ENCODE measurements around the gene TMEM86B. TPM values are rescaled to one million over a fixed set of nuclear protein-coding genes. Genes with fewer than 3 reads are reported as not detected.

Gene TMEM86B
- total RNA-seq, 1 donor from 2014 or later, result 10.0 TPM

DNA sequence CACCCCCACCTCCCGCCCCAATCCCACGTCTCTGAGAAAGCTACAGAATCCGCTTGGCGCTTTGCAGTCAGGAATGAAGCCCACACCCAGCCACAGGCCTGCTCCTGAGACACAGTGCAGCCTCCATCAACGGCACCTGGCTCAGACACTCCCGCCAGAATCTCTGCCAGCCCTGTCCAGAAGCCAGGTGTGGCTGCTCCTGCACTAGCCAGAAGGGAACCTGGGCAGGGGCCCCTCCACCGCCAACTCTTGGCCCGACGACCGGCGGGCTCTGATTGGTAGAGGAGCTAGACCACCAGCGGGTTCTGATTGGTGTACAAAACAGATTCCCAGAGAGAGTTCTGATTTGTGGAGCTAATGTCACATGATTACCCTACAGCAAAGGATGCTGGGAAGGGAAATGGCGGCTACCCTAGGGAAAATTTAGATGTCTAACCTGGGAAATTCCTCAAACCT lies 33.1 kb upstream of the TMEM86B start:
- peaks cover 6% of the 10 kb centered on the region for H3K9me3 Mint-ChIP-seq (ENCODE audit: low read depth)
- H3K36me3 Mint-ChIP-seq (ENCODE audit: insufficient read depth), result peaks cover 9% of the 10 kb centered on the region
- TF ChIP-seq, protein P1, sequence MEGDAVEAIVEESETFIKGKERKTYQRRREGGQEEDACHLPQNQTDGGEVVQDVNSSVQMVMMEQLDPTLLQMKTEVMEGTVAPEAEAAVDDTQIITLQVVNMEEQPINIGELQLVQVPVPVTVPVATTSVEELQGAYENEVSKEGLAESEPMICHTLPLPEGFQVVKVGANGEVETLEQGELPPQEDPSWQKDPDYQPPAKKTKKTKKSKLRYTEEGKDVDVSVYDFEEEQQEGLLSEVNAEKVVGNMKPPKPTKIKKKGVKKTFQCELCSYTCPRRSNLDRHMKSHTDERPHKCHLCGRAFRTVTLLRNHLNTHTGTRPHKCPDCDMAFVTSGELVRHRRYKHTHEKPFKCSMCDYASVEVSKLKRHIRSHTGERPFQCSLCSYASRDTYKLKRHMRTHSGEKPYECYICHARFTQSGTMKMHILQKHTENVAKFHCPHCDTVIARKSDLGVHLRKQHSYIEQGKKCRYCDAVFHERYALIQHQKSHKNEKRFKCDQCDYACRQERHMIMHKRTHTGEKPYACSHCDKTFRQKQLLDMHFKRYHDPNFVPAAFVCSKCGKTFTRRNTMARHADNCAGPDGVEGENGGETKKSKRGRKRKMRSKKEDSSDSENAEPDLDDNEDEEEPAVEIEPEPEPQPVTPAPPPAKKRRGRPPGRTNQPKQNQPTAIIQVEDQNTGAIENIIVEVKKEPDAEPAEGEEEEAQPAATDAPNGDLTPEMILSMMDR (IDR thresholded peaks at IDR 0.05; ENCODE audit: unreplicated experiment), result no peak
- no peak overlapping the region for H3K27ac Mint-ChIP-seq
- H3K4me1 Mint-ChIP-seq (ENCODE audit: low read depth), result peaks cover 12% of the 10 kb centered on the region
- DNase-seq (ENCODE audit: low spot score, unreplicated experiment), result no peak
- no peak overlapping the region for H3K4me3 Mint-ChIP-seq (ENCODE audit: low read depth)
- H3K27me3 Mint-ChIP-seq, result no peaks in the 10 kb centered on the region

DNA sequence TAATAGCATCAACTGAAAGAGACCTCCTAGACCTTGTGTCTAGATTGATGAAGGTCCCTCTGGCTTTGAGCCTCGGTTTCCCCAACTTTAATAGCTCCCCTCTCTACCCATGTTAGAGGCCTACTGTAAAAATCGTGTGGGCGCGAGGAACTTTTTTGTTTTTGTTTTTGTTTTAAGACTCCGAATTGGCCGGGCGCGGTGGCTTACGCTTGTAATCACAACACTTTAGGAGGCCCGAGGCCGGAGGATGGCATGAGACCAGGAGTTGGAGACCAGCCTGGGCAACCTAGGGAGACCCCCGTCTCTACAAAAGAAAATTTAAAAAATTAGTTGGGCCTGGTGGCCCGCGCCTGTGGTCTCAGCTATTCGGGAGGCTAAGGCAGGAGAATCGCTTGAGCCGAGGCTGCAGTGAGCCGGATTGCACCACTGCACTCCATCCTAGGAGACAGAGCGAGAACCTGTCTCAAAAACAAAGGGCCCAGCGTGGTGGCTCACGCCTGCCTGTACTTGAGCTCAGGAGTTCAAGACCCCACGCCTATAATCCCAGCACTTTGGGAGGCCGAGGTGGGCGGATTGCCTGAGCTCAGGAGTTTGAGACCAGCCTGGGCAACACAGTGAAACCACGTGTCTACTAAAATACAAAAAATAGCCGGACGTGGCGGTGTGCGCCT lies 31.1 kb upstream of the TMEM86B start:
- peak overlapping the region; percentile 97 for H3K27ac Mint-ChIP-seq
- H3K4me1 Mint-ChIP-seq (ENCODE audit: low read depth), result peaks cover 23% of the 10 kb centered on the region
- DNase-seq (ENCODE audit: low spot score, unreplicated experiment), result no peak
- H3K4me3 Mint-ChIP-seq (ENCODE audit: low read depth), result peak overlapping the region; percentile 78
- no peaks in the 10 kb centered on the region for H3K9me3 Mint-ChIP-seq (ENCODE audit: low read depth)
- no peaks in the 10 kb centered on the region for H3K27me3 Mint-ChIP-seq
- TF ChIP-seq, protein P1 (IDR thresholded peaks at IDR 0.05; ENCODE audit: unreplicated experiment), result no peak
- peaks cover 3% of the 10 kb centered on the region for H3K36me3 Mint-ChIP-seq (ENCODE audit: insufficient read depth)

DNA sequence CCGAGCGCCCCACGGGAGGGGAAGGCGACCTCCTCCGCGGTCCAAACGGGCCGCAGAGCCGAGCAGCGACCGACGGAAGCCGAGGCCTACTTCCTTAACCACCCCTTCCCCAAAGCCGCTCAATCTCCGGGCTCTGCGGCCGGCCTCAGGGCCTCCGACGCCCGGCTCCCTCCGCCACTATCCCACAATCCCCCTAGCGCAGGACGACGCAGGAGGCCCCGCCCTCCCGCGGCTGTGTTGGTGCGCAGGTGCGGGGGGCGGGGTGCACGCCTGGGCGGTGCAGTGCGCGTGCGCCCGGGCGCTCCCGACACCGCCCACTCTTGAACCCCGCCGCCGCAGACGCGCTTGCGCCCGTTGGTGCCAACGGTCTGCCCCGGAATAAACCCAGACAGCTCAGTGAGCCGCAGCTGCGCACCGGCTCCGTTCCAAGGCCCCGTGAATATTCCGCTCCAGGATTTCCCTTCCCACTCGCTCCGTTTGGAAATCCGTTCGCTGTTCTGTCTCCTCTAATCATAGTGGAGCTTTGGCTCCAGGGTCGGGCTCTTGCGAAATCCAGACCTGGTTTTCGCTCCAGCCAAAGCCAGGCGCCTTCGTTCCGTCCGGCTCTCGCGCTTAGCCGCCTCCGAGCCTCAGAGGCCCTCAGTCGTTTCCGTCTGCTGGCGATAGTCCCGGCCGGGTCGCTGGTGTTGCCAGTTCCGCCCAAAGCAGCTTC lies 30.4 kb upstream of the TMEM86B start, which contains the start of gene PPP6R1:
Gene PPP6R1, minus strand, starts transcription at position 190 of the 712 bp plus-strand sequence. CDS start 11,914 bp downstream, outside the sequence.
- Mint-ChIP-seq H3K9me3 (ENCODE audit: low read depth) (no peaks in the 10 kb centered on the region), H3K27ac (peak within 1 kb of the TSS; percentile 97), H3K4me3 (ENCODE audit: low read depth) (peak within 1 kb of the TSS; percentile 97), H3K36me3 (ENCODE audit: insufficient read depth) (peaks cover 3% of the 10 kb centered on the region), H3K4me1 (ENCODE audit: low read depth) (peaks cover 23% of the 10 kb centered on the region), H3K27me3 (no peaks in the 10 kb centered on the region)
- DNase-seq (ENCODE audit: low spot score, unreplicated experiment), result peak; percentile 95
- TF ChIP-seq, protein P1 (IDR thresholded peaks at IDR 0.05; ENCODE audit: unreplicated experiment), result no peak

DNA sequence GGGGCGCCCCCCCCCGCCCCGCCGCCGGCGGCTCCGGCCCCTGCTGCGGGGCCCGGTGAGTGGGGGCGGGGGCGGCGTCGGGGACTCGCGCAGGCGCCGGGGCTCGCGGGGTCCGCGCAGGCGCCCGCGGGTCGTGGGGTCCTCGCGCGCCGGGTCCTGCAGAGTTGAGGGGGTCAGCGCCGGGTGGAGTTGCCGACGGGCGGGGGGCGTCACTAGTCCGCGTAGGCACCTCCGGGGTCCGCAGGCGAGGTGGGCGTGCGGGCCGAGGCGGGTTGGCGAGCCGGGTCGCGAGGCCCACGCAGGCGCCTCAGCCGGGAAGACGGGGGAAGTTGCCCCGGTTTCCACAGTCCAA lies 29.9 kb upstream of the TMEM86B start:
- Mint-ChIP-seq H3K4me3 (ENCODE audit: low read depth) (peak overlapping the region; percentile 78), H3K9me3 (ENCODE audit: low read depth) (no peaks in the 10 kb centered on the region), H3K27me3 (no peaks in the 10 kb centered on the region), H3K36me3 (ENCODE audit: insufficient read depth) (peaks cover 3% of the 10 kb centered on the region), H3K27ac (no peak overlapping the region), H3K4me1 (ENCODE audit: low read depth) (peaks cover 23% of the 10 kb centered on the region)
- TF ChIP-seq, protein P1 (IDR thresholded peaks at IDR 0.05; ENCODE audit: unreplicated experiment), result no peak
- peak; percentile 31 for DNase-seq (ENCODE audit: low spot score, unreplicated experiment)

DNA sequence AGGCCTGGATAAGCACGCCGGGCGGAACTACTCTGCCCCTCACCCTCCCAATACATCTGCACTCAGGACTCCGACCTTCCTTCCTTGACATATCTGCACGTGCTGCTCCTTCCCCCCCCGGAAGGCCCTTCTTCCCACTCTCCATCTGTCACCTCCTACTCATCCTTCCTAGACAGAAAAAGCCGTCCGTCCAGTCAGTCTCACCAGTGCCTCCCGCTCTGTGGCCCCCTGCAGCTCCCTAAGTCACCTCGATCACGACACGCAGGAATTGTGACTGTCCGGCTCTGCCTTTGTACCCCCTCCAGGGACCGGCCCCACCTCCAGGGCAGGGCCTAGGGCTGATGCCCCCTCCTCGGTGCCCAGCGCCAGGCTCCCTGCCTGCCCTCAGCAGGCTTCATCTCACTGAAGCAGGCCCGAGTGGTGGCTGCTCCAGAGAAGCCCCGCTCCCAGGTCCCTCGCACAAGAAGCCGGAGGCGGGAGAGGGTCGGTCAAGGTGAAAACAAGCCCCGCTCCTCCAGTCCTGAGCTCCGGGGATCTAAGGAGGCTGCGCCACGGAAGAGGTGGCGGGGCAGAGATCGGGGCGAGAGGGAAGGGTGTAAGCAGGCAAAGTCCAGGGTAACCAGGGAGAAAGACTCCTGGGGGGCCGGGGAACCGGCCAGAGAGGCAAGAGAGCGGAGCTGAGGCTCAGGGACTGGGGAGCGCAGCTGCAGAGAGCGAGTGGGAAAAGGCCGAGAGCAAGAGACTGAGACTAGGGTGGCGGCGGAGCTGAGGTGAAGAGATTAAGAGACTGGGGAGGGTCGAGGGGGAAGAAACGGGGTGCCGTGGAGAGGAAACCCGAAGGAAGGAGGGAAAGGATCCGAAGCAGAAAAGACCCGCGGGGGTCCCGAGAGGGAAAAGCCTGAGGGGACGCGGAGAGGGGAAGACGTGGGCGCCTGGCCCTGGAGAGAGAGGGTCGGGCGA lies 29.2 kb upstream of the TMEM86B start:
- peaks cover 3% of the 10 kb centered on the region for H3K36me3 Mint-ChIP-seq (ENCODE audit: insufficient read depth)
- H3K4me1 Mint-ChIP-seq (ENCODE audit: low read depth), result peaks cover 23% of the 10 kb centered on the region
- H3K27ac Mint-ChIP-seq, result peak overlapping the region; percentile 93

More for the DNA sequence above, 29.2 kb upstream of the TMEM86B start:
- TF ChIP-seq, protein P1 (IDR thresholded peaks at IDR 0.05; ENCODE audit: unreplicated experiment), result no peak
- Mint-ChIP-seq H3K9me3 (ENCODE audit: low read depth) (no peaks in the 10 kb centered on the region), H3K27me3 (no peaks in the 10 kb centered on the region), H3K4me3 (ENCODE audit: low read depth) (peak overlapping the region; percentile 97)
- no peak for DNase-seq (ENCODE audit: low spot score, unreplicated experiment)
